ENCODE results near the gene IGF2R. TPM values are rescaled to one million over a fixed set of nuclear protein-coding genes. Genes with fewer than 3 reads are reported as not detected.

The IGF2R gene
- total RNA-seq, 8 experiments from 2014 or later: 18.4 to 124 (median 53.5) TPM

DNA sequence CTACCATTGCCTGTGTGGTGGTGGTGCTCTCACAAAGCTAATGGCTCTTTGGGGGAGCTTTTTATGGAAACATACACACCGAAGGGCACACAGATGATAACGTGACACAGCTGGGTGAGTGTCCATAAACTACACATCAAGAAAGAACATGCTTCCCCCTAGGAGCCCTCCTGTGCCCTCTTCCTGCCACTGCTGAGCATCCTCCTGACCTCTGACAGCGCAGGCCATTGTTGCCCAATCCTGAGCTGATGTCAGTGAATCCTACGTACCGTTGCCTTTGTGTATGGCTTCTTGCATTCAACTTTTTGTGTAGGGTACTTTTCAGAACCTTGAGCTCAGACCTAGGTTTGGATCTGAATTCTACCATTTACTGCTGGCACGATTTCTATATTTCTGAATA, 86.9 kb downstream of the IGF2R start:
- in situ Hi-C loops (cut with MboI; ENCODE audit: low pct_unique_long_range_greater_than_20kb in 2 of 9, low sequenced_read_pairs in 9 of 9, unreplicated experiment in 9 of 9): no loop called here
- H3K27ac ChIP-seq: no peak overlapping the region
- no peak for ATAC-seq (replicated peaks in 6 of 8)
- no peaks in the 10 kb centered on the region for H3K4me1 ChIP-seq (replicated peaks in 1 of 2)
- H3K4me3 ChIP-seq: no peak overlapping the region
- 63 to 100% (median 96%) methylated on average over 1 to 4 of the region's 6 CpGs; no CpG with 5 or more reads in 1 of the 10 experiments for WGBS, 10 experiments

GRCh38 chr6:160057080-160057479, 88.2 kb downstream of the IGF2R start:
- no peak overlapping the region for H3K27ac ChIP-seq
- WGBS, 10 experiments: 60 to 96% (median 78%) methylated on average over 1 to 4 of the region's 6 CpGs; no CpG with 5 or more reads in 5 of the 10 experiments
- no peaks in the 10 kb centered on the region for H3K4me1 ChIP-seq (replicated peaks in 1 of 2)
- H3K4me3 ChIP-seq: no peak overlapping the region
- no peak for ATAC-seq (replicated peaks in 6 of 8)
- in situ Hi-C loops (cut with MboI; ENCODE audit: low pct_unique_long_range_greater_than_20kb in 2 of 9, low sequenced_read_pairs in 9 of 9, unreplicated experiment in 9 of 9): no loop called here

DNA sequence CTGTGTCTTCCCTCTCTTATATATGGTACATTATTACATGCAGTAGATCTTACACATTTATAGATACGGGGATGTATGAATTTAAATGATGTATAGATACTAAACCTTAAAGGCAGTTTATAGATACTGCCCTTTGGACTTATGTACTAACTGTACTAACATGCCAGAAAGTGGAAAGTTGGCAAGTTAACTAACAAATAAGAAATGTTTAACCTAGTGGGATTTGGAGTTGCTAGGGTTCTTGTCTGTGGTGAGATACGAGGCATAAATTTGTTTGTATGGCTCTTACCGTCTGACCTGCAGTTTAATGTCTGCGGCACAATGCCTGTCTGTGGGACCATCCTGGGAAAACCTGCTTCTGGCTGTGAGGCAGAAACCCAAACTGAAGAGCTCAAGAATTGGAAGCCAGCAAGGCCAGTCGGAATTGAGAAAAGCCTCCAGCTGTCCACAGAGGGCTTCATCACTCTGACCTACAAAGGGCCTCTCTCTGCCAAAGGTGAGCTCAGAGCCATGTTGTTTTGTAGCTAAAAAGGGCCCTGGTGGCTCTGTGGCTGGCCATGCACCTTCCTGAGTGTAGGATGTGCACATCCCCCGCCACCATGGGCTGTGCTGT, 89.8 kb downstream of the IGF2R start:
- Histone ChIP-seq H3K4me3 (no peak overlapping the region), H3K27ac (no peak overlapping the region), H3K4me1 (replicated peaks in 1 of 2) (no peaks in the 10 kb centered on the region)
- in situ Hi-C loops (cut with MboI; ENCODE audit: low pct_unique_long_range_greater_than_20kb in 2 of 9, low sequenced_read_pairs in 9 of 9, unreplicated experiment in 9 of 9): no loop called here
- 70 to 100% (median 95%) methylated on average over 1 to 5 of the region's 6 CpGs; no CpG with 5 or more reads in 2 of the 10 experiments for WGBS, 10 experiments
- ATAC-seq (replicated peaks in 6 of 8): no peak

GRCh38 chr6:160060221-160060620, 91.3 kb downstream of the IGF2R start:
- Histone ChIP-seq H3K27ac (no peak overlapping the region), H3K4me3 (no peak overlapping the region), H3K4me1 (replicated peaks in 1 of 2) (no peaks in the 10 kb centered on the region)
- in situ Hi-C loops (cut with MboI; ENCODE audit: low pct_unique_long_range_greater_than_20kb in 2 of 9, low sequenced_read_pairs in 9 of 9, unreplicated experiment in 9 of 9): no loop called here
- WGBS, 10 experiments: 95 to 100% (median 98%) methylated on average over 4 to 8 of the region's 11 CpGs; no CpG with 5 or more reads in 5 of the 10 experiments
- ATAC-seq (replicated peaks in 6 of 8): no peak

- 93 to 100% (median 100%) methylated on average over 1 to 4 of the region's 4 CpGs; no CpG with 5 or more reads in 7 of the 10 experiments for WGBS, 10 experiments
- in situ Hi-C loops (cut with MboI; ENCODE audit: low pct_unique_long_range_greater_than_20kb in 2 of 9, low sequenced_read_pairs in 9 of 9, unreplicated experiment in 9 of 9): no loop called here
- Histone ChIP-seq H3K4me3 (no peak overlapping the region), H3K27ac (no peak overlapping the region), H3K4me1 (replicated peaks in 1 of 2) (no peaks in the 10 kb centered on the region)
- no peak for ATAC-seq (replicated peaks in 6 of 8)
Observed at GRCh38 chr6:160060920-160061447, 92.1 kb downstream of the IGF2R start.

DNA sequence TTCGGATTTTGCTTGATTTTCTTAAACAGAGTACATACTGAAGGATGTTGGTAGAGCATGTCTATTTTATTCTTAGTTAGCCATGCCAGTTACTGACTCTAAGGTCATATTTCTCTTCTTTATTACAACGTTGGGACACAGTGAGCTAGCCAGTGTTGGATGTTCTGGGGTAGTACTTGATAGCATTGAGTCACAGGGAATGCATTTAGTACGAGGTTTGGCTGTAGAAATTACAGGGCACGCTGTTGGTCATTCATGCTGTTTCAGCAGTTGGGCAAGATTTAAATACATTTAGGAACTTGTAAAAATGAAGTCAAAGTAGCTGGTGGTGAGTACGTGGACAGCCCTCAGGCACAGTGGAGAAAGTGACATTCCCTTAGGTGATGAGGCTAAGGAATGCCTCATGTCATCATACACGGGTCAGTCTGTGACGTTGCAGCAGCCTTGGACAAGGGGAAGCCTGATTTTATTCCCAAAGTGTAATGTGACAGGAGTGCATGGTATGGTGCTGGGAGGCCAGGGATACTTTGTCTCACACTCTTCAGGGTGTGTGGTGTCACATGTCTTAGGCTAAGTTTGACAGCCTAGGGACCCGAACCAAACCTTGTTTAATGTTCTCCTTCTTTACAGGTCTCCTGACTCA, 95.0 kb downstream of the IGF2R start:
- in situ Hi-C loops (cut with MboI; ENCODE audit: low pct_unique_long_range_greater_than_20kb in 2 of 9, low sequenced_read_pairs in 9 of 9, unreplicated experiment in 9 of 9): no loop called here
- WGBS, 10 experiments: 73 to 100% (median 94%) methylated on average over 1 to 7 of the region's 8 CpGs; no CpG with 5 or more reads in 1 of the 10 experiments
- no peaks in the 10 kb centered on the region for H3K4me1 ChIP-seq (replicated peaks in 1 of 2)
- ATAC-seq (replicated peaks in 6 of 8): no peak
- no peak overlapping the region for H3K4me3 ChIP-seq
- H3K27ac ChIP-seq: no peak overlapping the region

GRCh38 chr6:160065200-160065599, 96.3 kb downstream of the IGF2R start:
- in situ Hi-C loops (cut with MboI; ENCODE audit: low pct_unique_long_range_greater_than_20kb in 2 of 9, low sequenced_read_pairs in 9 of 9, unreplicated experiment in 9 of 9): no loop called here
- ATAC-seq (replicated peaks in 6 of 8): no peak
- Histone ChIP-seq H3K4me1 (replicated peaks in 1 of 2) (no peaks in the 10 kb centered on the region), H3K27ac (no peak overlapping the region), H3K4me3 (no peak overlapping the region)
- 86 to 100% (median 98%) methylated on average over 1 to 5 of the region's 9 CpGs; no CpG with 5 or more reads in 2 of the 10 experiments for WGBS, 10 experiments

- in situ Hi-C loops (cut with MboI; ENCODE audit: low pct_unique_long_range_greater_than_20kb in 2 of 9, low sequenced_read_pairs in 9 of 9, unreplicated experiment in 9 of 9): no loop called here
- 92 to 100% (median 98%) methylated on average over 1 to 9 of the region's 10 CpGs; no CpG with 5 or more reads in 1 of the 10 experiments for WGBS, 10 experiments
- ATAC-seq (replicated peaks in 6 of 8): no peak
- no peaks in the 10 kb centered on the region for H3K4me1 ChIP-seq (replicated peaks in 1 of 2)
- H3K27ac ChIP-seq: no peak overlapping the region
- H3K4me3 ChIP-seq: no peak overlapping the region
Observed at GRCh38 chr6:160067564-160067963, 98.7 kb downstream of the IGF2R start.

- no peak overlapping the region for H3K27ac ChIP-seq
- no peak for ATAC-seq (replicated peaks in 6 of 8)
- in situ Hi-C loops (cut with MboI; ENCODE audit: low pct_unique_long_range_greater_than_20kb in 2 of 9, low sequenced_read_pairs in 9 of 9, unreplicated experiment in 9 of 9): no loop called here
- H3K4me1 ChIP-seq (replicated peaks in 1 of 2): no peaks in the 10 kb centered on the region
- WGBS, 10 experiments: 65 to 100% (median 96%) methylated on average over 1 to 4 of the region's 7 CpGs; no CpG with 5 or more reads in 3 of the 10 experiments
- no peak overlapping the region for H3K4me3 ChIP-seq
Observed at GRCh38 chr6:160068346-160068745, 99.5 kb downstream of the IGF2R start.

DNA sequence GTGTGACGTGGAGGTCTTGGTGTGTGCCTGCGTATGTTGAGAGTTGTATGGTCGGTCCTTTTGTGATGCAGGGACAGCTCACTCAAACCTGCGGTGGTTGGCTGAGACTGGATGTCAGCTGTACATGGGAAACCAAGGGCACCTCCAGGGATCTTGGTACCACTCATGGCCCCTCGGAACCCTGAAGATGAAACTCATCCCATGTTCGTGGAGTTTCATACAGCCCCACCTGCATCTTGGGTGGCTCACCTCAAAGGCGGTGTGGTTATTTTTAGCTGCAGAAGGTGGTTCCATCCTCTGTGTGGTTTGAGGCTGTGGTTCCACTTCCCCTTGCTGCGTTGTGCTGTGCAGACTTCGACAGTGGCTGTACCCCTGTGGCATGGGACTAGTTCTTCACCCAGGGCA, 100.2 kb downstream of the IGF2R start:
- Histone ChIP-seq H3K4me3 (no peak overlapping the region), H3K27ac (no peak overlapping the region), H3K4me1 (replicated peaks in 1 of 2) (no peaks in the 10 kb centered on the region)
- 80 to 100% (median 96%) methylated on average over 1 to 4 of the region's 9 CpGs; no CpG with 5 or more reads in 1 of the 10 experiments for WGBS, 10 experiments
- ATAC-seq (replicated peaks in 6 of 8): no peak
- in situ Hi-C loops (cut with MboI; ENCODE audit: low pct_unique_long_range_greater_than_20kb in 2 of 9, low sequenced_read_pairs in 9 of 9, unreplicated experiment in 9 of 9): no loop called here

DNA sequence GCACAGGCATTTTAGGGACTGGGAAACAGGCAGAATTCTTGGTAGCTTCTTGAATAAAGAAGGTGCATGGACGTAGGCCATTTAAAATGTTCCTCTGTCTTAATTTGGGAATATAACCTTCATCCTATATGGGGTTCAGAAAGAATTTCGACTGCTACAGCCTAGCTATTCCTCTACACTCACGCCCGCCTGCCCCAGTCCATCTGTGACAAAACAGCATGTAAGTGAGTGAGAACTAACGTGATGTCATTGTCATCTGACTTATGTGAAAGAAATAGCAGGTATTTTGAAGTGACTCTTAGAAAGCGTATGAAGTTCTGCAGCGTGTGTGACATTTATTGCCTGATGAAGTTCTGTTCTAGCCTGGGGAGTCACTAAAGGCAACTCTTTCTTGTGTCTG, 100.6 kb downstream of the IGF2R start:
- no peak overlapping the region for H3K27ac ChIP-seq
- 80 to 100% (median 89%) methylated on average over 1 to 4 of the region's 7 CpGs; no CpG with 5 or more reads in 2 of the 10 experiments for WGBS, 10 experiments
- in situ Hi-C loops (cut with MboI; ENCODE audit: low pct_unique_long_range_greater_than_20kb in 2 of 9, low sequenced_read_pairs in 9 of 9, unreplicated experiment in 9 of 9): no loop called here
- H3K4me3 ChIP-seq: no peak overlapping the region
- H3K4me1 ChIP-seq (replicated peaks in 1 of 2): no peaks in the 10 kb centered on the region
- no peak for ATAC-seq (replicated peaks in 6 of 8)

- no peak for ATAC-seq (replicated peaks in 6 of 8)
- Histone ChIP-seq H3K4me3 (no peak overlapping the region), H3K27ac (no peak overlapping the region), H3K4me1 (replicated peaks in 1 of 2) (no peaks in the 10 kb centered on the region)
- 86 to 100% (median 94%) methylated on average over 1 to 6 of the region's 11 CpGs; no CpG with 5 or more reads in 2 of the 10 experiments for WGBS, 10 experiments
- in situ Hi-C loops (cut with MboI; ENCODE audit: low pct_unique_long_range_greater_than_20kb in 2 of 9, low sequenced_read_pairs in 9 of 9, unreplicated experiment in 9 of 9): no loop called here
Observed at GRCh38 chr6:160070427-160070826, 101.5 kb downstream of the IGF2R start.

DNA sequence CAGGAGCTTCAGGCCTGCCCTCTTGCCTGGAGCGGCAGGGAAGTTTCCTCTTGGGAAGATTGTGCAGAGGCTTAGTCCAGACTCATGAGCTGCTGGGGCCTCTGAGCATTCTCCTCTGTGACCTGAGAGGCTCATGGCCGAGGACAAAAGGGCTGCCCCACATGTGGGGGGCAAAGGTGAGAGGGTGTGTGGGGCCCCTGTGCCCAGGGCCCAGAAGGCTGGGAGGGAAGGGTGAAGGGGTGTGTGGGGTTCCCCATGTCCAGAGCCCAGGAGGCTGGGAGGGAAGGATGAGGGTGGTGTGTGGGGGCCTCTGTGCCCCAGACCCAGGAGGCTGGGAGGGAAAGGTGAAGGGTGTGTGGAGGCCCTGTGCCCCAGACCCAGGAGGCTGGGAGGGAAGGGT, 101.9 kb downstream of the IGF2R start:
- no peak overlapping the region for H3K27ac ChIP-seq
- in situ Hi-C loops (cut with MboI; ENCODE audit: low pct_unique_long_range_greater_than_20kb in 2 of 9, low sequenced_read_pairs in 9 of 9, unreplicated experiment in 9 of 9): no loop called here
- ATAC-seq (replicated peaks in 6 of 8): no peak
- H3K4me1 ChIP-seq (replicated peaks in 1 of 2): no peaks in the 10 kb centered on the region
- no peak overlapping the region for H3K4me3 ChIP-seq
- WGBS, 10 experiments: no CpG with 5 or more reads among the region's 2 CpGs
